ENCODE data around the gene TPM1.

The TPM1 gene

GRCh38 chr15:63043335-63044076 is 959 bp downstream of the TPM1 start:
- no peak for DNase-seq

- no peak for DNase-seq
Measured at GRCh38 chr15:63044077-63044644, 1.6 kb downstream of the TPM1 start.

- DNase-seq = no peak
Measured at GRCh38 chr15:63044645-63045464, 2.3 kb downstream of the TPM1 start.

- DNase-seq = no peak
Measured at GRCh38 chr15:63045465-63045840, 2.9 kb downstream of the TPM1 start.

- no peak for DNase-seq
Measured at GRCh38 chr15:63045879-63046278, 3.3 kb downstream of the TPM1 start.

GRCh38 chr15:63046917-63047760 is 4.6 kb downstream of the TPM1 start:
- no peak for DNase-seq

- DNase-seq = no peak
Measured at GRCh38 chr15:63047792-63048114, 5.2 kb downstream of the TPM1 start.

- DNase-seq = no peak
Measured at GRCh38 chr15:63048115-63048775, 5.7 kb downstream of the TPM1 start.

- no peak for DNase-seq
Measured at GRCh38 chr15:63048776-63049665, 6.5 kb downstream of the TPM1 start.

- no peak for DNase-seq
Measured at GRCh38 chr15:63049783-63050371, 7.3 kb downstream of the TPM1 start.

- DNase-seq = no peak
Measured at GRCh38 chr15:63050731-63051155, 8.2 kb downstream of the TPM1 start.

GRCh38 chr15:63051156-63052066 is 8.9 kb downstream of the TPM1 start:
- peak; percentile 43 for DNase-seq

GRCh38 chr15:63052077-63052841 is 9.7 kb downstream of the TPM1 start:
- no peak for DNase-seq

- DNase-seq = no peak
Measured at GRCh38 chr15:63052961-63053698, 10.6 kb downstream of the TPM1 start.

GRCh38 chr15:63054281-63054683 is 11.7 kb downstream of the TPM1 start:
- no peak for DNase-seq

- DNase-seq = no peak
Measured at GRCh38 chr15:63054985-63055384, 12.4 kb downstream of the TPM1 start.

- DNase-seq = no peak
Measured at GRCh38 chr15:63056829-63057228, 14.3 kb downstream of the TPM1 start.

All from NCI-H2029 treated with DMSO at 0.1 percent for 48 hours (cell line).